SU-DHL-6 (cell line): ENCODE results near the gene HPCAL4.

Experiments used
- EZH2phosphoT487 ChIP-seq: fragments of 200-600 bp; sonication (generic), shearing (Covaris generic); conservative IDR thresholded peaks from 2 replicates; pipeline ENCODE4 v1.6.1; 2018; ENCODE audit warnings: mild to moderate bottlenecking, antibody characterized with exemption, low read length, moderate library complexity, mixed read lengths
- TF ChIP-seq, protein P1 (sequence below): fragments of 200-600 bp; sonication (generic); IDR thresholded peaks from one replicate; pipeline ENCODE4 v1.5.1; 2017; ENCODE audit warnings: antibody characterized with exemption, mild to moderate bottlenecking, low read length, moderate library complexity; ENCODE audit not compliant: insufficient read depth, poor library complexity, severe bottlenecking

DNA sequence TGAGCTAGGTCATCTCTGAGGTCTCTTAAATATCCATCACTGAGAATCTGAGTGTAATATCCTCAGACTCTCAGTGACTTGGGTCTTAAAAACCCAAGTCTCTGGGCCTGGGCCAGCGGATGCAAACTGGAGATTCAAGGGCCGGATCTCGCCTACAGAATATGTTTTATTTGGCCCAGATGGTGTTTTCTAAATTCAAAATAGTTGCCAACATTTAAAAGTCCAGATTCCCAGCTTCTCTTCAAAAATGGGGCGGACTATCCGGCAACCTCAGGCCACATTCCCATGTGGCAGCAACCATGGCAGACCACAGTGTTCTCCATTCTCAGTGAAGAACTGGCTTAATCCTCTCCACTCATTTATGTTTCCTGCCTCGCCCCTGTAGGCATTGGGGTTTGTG, 39.1 kb downstream of the HPCAL4 start:
- TF ChIP-seq, protein P1, sequence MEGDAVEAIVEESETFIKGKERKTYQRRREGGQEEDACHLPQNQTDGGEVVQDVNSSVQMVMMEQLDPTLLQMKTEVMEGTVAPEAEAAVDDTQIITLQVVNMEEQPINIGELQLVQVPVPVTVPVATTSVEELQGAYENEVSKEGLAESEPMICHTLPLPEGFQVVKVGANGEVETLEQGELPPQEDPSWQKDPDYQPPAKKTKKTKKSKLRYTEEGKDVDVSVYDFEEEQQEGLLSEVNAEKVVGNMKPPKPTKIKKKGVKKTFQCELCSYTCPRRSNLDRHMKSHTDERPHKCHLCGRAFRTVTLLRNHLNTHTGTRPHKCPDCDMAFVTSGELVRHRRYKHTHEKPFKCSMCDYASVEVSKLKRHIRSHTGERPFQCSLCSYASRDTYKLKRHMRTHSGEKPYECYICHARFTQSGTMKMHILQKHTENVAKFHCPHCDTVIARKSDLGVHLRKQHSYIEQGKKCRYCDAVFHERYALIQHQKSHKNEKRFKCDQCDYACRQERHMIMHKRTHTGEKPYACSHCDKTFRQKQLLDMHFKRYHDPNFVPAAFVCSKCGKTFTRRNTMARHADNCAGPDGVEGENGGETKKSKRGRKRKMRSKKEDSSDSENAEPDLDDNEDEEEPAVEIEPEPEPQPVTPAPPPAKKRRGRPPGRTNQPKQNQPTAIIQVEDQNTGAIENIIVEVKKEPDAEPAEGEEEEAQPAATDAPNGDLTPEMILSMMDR, result no peak
- no peak for TF ChIP-seq EZH2phosphoT487
